ENCODE results near the gene SPSB1. TPM values are rescaled to one million over a fixed set of nuclear protein-coding genes. Genes with fewer than 3 reads are reported as not detected.

SPSB1 gene
- total and polyA plus RNA-seq, 8 donors: 2.3 to 28.7 (median 14.9) TPM

- peaks cover 32 to 65% (median 49%) of the 10 kb centered on the region in 4 donors for H3K4me1 ChIP-seq
- TF ChIP-seq EP300 (IDR thresholded peaks at IDR 0.05) (no peak), POLR2A (IDR thresholded peaks at IDR 0.05) (no peak), POLR2AphosphoS5 (IDR thresholded peaks at IDR 0.05) (no peak), CTCF (IDR thresholded peaks at IDR 0.05) (no peak)
- H3K27ac ChIP-seq: peak overlapping the region in 1 of 5 donors; percentile 68
- peaks cover 0 to 48% (median 30%) of the 10 kb centered on the region in 4 donors for H3K36me3 ChIP-seq
- no peaks in the 10 kb centered on the region for H3K9me3 ChIP-seq
- DNase-seq: no peak
- H3K4me3 ChIP-seq: no peak overlapping the region
- no peaks in the 10 kb centered on the region for H3K27me3 ChIP-seq
- intact Hi-C loops (cut with DNase I; ENCODE audit: low total_unique reads): no loop called here
- 71 to 85% (median 76%) methylated on average over 10 of the region's 10 CpGs for WGBS, 5 donors
These were observed 39.1 kb upstream of the SPSB1 start for GRCh38 chr1:9253453-9254105.

- WGBS, 5 donors: 86 to 97% (median 93%) methylated on average over 6 to 7 of the region's 7 CpGs
- Histone ChIP-seq H3K36me3 (peaks cover 0 to 40% (median 28%) of the 10 kb centered on the region in 4 donors), H3K27ac (no peak overlapping the region), H3K9me3 (no peaks in the 10 kb centered on the region), H3K4me3 (no peak overlapping the region), H3K4me1 (peaks cover 4 to 38% (median 22%) of the 10 kb centered on the region in 4 donors), H3K27me3 (no peaks in the 10 kb centered on the region)
- no peak for DNase-seq
- TF ChIP-seq POLR2A (IDR thresholded peaks at IDR 0.05): no peak
- TF ChIP-seq CTCF (IDR thresholded peaks at IDR 0.05): no peak
- TF ChIP-seq EP300 (IDR thresholded peaks at IDR 0.05): no peak
- no peak for TF ChIP-seq POLR2AphosphoS5 (IDR thresholded peaks at IDR 0.05)
- intact Hi-C loops (cut with DNase I; ENCODE audit: low total_unique reads): no loop called here
These were observed 36.4 kb upstream of the SPSB1 start for GRCh38 chr1:9256332-9256731.

- no peak for DNase-seq
- WGBS, 5 donors: 91 to 98% (median 95%) methylated on average over 20 to 22 of the region's 22 CpGs
- peaks cover 0 to 22% (median 12%) of the 10 kb centered on the region in 4 donors for H3K4me1 ChIP-seq
- intact Hi-C loops (cut with DNase I; ENCODE audit: low total_unique reads): no loop called here
- H3K9me3 ChIP-seq: no peaks in the 10 kb centered on the region
- H3K4me3 ChIP-seq: no peak overlapping the region
- peaks cover 10 to 52% (median 41%) of the 10 kb centered on the region in 4 donors for H3K36me3 ChIP-seq
- TF ChIP-seq POLR2AphosphoS5 (IDR thresholded peaks at IDR 0.05) (no peak), CTCF (IDR thresholded peaks at IDR 0.05) (no peak), EP300 (IDR thresholded peaks at IDR 0.05) (no peak), POLR2A (IDR thresholded peaks at IDR 0.05) (no peak)
- no peaks in the 10 kb centered on the region for H3K27me3 ChIP-seq
- no peak overlapping the region for H3K27ac ChIP-seq
These were observed 34.8 kb upstream of the SPSB1 start for GRCh38 chr1:9257851-9258250.

- Histone ChIP-seq H3K36me3 (peaks cover 18 to 57% (median 49%) of the 10 kb centered on the region in 4 donors), H3K27ac (no peak overlapping the region), H3K9me3 (no peaks in the 10 kb centered on the region), H3K4me1 (peaks cover 0 to 16% (median 8%) of the 10 kb centered on the region in 4 donors), H3K27me3 (no peaks in the 10 kb centered on the region), H3K4me3 (no peak overlapping the region)
- WGBS, 5 donors: 96 to 99% (median 98%) methylated on average over 9 of the region's 9 CpGs
- TF ChIP-seq EP300 (IDR thresholded peaks at IDR 0.05) (no peak), POLR2A (IDR thresholded peaks at IDR 0.05) (no peak), POLR2AphosphoS5 (IDR thresholded peaks at IDR 0.05) (no peak), CTCF (IDR thresholded peaks at IDR 0.05) (no peak)
- intact Hi-C loops (cut with DNase I; ENCODE audit: low total_unique reads): no loop called here
- DNase-seq: no peak
These were observed 34.1 kb upstream of the SPSB1 start for GRCh38 chr1:9258629-9259028.

Data from stomach (tissue), 9 donors.